PFSK-1 (cell line): ENCODE results near the gene S100A14.

Experiments
- FOXP2 ChIP-seq: optimal IDR thresholded peaks from 2 replicates; pipeline ENCODE3; 2011; ENCODE audit warnings: borderline replicate concordance, control low read depth, inconsistent platforms; ENCODE audit not compliant: insufficient read depth; ENCODE audit errors: extremely low read length, extremely low read depth
- POLR2AphosphoS5 ChIP-seq: IDR thresholded peaks from 2 replicates; pipeline ENCODE4 v1.6.1; 2012; ENCODE audit warnings: low read depth, mild to moderate bottlenecking, control low read depth, low read length, moderate library complexity
- SIN3A ChIP-seq: IDR thresholded peaks from 2 replicates; pipeline ENCODE4 v1.6.1; 2012; ENCODE audit warnings: mild to moderate bottlenecking, low read length, moderate library complexity, borderline replicate concordance; ENCODE audit not compliant: insufficient read depth
- TAF1 ChIP-seq: IDR thresholded peaks from 2 replicates; pipeline ENCODE4 v1.6.1; 2012; ENCODE audit warnings: low read length, control low read depth, borderline replicate concordance; ENCODE audit not compliant: insufficient read depth
- TF ChIP-seq, protein P1 (sequence below), 2 experiments: IDR thresholded peaks; 2 replicates each; pipeline versions ENCODE4 v1.6.1 to v1.8.0; 2011 to 2012; ENCODE audit warnings: low read depth in 2 of 2, low read length in 2 of 2, control low read depth in 1 of 2, inconsistent platforms in 1 of 2, mild to moderate bottlenecking in 1 of 2, moderate library complexity in 1 of 2; ENCODE audit not compliant: insufficient read depth in 1 of 2

Gene S100A14

GRCh38 chr1:153597206-153597605 is 18.9 kb downstream of the S100A14 start:
- TF ChIP-seq, protein P1, sequence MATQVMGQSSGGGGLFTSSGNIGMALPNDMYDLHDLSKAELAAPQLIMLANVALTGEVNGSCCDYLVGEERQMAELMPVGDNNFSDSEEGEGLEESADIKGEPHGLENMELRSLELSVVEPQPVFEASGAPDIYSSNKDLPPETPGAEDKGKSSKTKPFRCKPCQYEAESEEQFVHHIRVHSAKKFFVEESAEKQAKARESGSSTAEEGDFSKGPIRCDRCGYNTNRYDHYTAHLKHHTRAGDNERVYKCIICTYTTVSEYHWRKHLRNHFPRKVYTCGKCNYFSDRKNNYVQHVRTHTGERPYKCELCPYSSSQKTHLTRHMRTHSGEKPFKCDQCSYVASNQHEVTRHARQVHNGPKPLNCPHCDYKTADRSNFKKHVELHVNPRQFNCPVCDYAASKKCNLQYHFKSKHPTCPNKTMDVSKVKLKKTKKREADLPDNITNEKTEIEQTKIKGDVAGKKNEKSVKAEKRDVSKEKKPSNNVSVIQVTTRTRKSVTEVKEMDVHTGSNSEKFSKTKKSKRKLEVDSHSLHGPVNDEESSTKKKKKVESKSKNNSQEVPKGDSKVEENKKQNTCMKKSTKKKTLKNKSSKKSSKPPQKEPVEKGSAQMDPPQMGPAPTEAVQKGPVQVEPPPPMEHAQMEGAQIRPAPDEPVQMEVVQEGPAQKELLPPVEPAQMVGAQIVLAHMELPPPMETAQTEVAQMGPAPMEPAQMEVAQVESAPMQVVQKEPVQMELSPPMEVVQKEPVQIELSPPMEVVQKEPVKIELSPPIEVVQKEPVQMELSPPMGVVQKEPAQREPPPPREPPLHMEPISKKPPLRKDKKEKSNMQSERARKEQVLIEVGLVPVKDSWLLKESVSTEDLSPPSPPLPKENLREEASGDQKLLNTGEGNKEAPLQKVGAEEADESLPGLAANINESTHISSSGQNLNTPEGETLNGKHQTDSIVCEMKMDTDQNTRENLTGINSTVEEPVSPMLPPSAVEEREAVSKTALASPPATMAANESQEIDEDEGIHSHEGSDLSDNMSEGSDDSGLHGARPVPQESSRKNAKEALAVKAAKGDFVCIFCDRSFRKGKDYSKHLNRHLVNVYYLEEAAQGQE (IDR thresholded peaks at IDR 0.05; ENCODE audit: insufficient read depth in 1 of 2, low read depth in 2 of 2, low read length in 2 of 2) = no peak
- TF ChIP-seq FOXP2 = no peak
- no peak for TF ChIP-seq TAF1
- no peak for TF ChIP-seq SIN3A
- TF ChIP-seq POLR2AphosphoS5 = no peak

DNA sequence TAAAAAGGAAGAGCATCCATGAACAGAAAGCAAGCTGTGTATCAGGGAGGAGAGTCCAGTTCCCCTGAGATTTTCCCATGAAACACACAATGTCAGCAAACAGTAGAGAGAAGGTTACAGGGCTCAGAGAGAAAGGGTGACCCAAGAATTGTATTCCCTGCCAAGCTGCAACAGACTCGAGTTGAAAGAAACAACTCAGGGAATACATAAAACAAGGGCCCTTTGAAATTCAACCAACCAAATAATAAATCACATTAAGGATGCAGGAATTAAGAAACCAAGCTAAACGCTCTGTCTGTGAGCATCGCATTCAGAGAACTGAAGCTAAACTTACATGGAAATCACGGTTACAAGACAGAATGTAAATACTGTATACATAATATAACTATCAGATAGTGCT is 23.4 kb downstream of the S100A14 start:
- TF ChIP-seq, protein P1 (IDR thresholded peaks at IDR 0.05; ENCODE audit: insufficient read depth in 1 of 2, low read depth in 2 of 2, low read length in 2 of 2) = no peak
- TF ChIP-seq TAF1 (no peak), SIN3A (no peak), FOXP2 (no peak), POLR2AphosphoS5 (no peak)

- no peak for TF ChIP-seq SIN3A
- no peak for TF ChIP-seq POLR2AphosphoS5
- TF ChIP-seq TAF1 = no peak
- TF ChIP-seq, protein P1 (IDR thresholded peaks at IDR 0.05; ENCODE audit: insufficient read depth in 1 of 2, low read depth in 2 of 2, low read length in 2 of 2) = no peak
- TF ChIP-seq FOXP2 = no peak
Observed at GRCh38 chr1:153588482-153588881, 27.6 kb downstream of the S100A14 start.

- TF ChIP-seq SIN3A (no peak), FOXP2 (no peak), TAF1 (no peak)
- TF ChIP-seq, protein P1 (IDR thresholded peaks at IDR 0.05; ENCODE audit: insufficient read depth in 1 of 2, low read depth in 2 of 2, low read length in 2 of 2) = 0 out of 4 replicates have a peak, but pooled peaks of 1 of the 2 experiments have one; percentile 7
Observed at GRCh38 chr1:153587314-153587713, 28.8 kb downstream of the S100A14 start.

DNA sequence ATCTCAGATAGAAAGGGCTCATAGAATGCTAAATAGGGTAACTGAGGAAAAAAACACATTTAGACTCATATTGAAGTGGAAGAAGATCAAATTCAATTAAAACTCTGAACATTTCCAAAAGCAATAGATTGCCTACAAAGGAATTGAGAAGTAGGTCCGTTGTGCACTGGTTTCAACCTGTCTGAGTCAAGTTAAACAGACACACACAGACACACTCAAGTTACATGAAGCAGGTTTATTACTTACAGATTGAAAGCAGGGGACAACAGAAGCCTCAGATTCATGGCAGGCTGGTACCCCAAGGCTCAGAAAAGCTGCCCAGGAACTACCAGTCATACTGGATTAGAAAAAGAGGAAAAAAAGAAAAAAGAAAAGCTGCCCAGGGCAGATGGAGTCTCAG is 29.8 kb downstream of the S100A14 start:
- TF ChIP-seq FOXP2 (no peak), TAF1 (no peak), SIN3A (no peak), POLR2AphosphoS5 (no peak)
- TF ChIP-seq, protein P1 (IDR thresholded peaks at IDR 0.05; ENCODE audit: insufficient read depth in 1 of 2, low read depth in 2 of 2, low read length in 2 of 2) = no peak
